SK-N-MC (cell line): Measurements from ENCODE around the gene IPO11.

Experiments
- DNase-seq: peaks from one replicate; pipeline ENCODE4 v3.0.0-alpha.2; 2011; ENCODE audit warnings: low read depth, low spot score
- H3K27ac ChIP-seq: fragments of 200-600 bp; sonication (generic); 2 replicates; pipeline ENCODE4 v1.5.1; 2016; ENCODE audit warnings: mixed run types
- H3K36me3 ChIP-seq: fragments of 200-600 bp; sonication (generic); 2 replicates; pipeline ENCODE4 v1.6.1; 2017; ENCODE audit warnings: antibody characterized with exemption, low read length, mixed read lengths; ENCODE audit not compliant: insufficient read depth
- H3K4me3 ChIP-seq: fragments of 200-600 bp; sonication (generic); 2 replicates; pipeline ENCODE4 v1.5.1; 2016
- H3K9ac ChIP-seq: fragments of 200-600 bp; sonication (generic); 2 replicates; pipeline ENCODE4 v1.8.0; 2017; ENCODE audit warnings: mixed run types, mixed read lengths; ENCODE audit not compliant: insufficient read length
- H3K9me3 ChIP-seq: fragments of 200-600 bp; sonication (generic); 2 replicates; pipeline ENCODE4 v1.6.1; 2017; ENCODE audit warnings: low read depth, mild to moderate bottlenecking, antibody characterized with exemption, low read length, moderate library complexity, mixed read lengths
- EZH2 ChIP-seq: fragments of 200-600 bp; sonication (generic); IDR thresholded peaks from one replicate; pipeline ENCODE4 v1.6.1; 2017; ENCODE audit warnings: antibody characterized with exemption
- FOXP2 ChIP-seq: optimal IDR thresholded peaks from 2 replicates; pipeline ENCODE3; 2011; ENCODE audit warnings: mild to moderate bottlenecking, moderate library complexity; ENCODE audit not compliant: insufficient read depth; ENCODE audit errors: extremely low read length, control extremely low read depth
- POLR2AphosphoS5 ChIP-seq: IDR thresholded peaks from 2 replicates; pipeline ENCODE4 v1.6.1; 2012; ENCODE audit warnings: mild to moderate bottlenecking, low read depth, low read length, borderline replicate concordance

Gene IPO11

DNA sequence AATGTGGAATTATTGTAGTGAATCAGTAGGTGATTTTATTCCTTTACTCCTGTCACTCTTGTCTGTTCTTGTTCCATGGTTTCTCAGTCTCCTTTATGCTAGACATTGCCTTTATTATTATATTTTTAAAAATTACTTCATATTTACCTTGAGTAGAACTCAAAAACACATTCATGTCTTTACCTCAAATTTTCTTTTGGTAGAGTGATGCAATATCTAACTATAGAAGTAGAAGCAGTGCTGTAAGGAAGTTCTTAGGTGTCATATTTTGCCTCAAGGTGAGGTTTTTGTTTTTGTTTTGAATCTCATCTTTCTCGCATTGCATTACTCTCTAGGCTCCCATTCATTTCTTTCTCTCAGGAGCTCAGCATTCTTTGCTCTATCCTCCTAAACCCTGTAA is 12.2 kb downstream of the IPO11 start:
- no peaks in the 10 kb centered on the region for H3K9me3 ChIP-seq
- no peak for TF ChIP-seq POLR2AphosphoS5
- TF ChIP-seq FOXP2: no peak
- TF ChIP-seq EZH2: no peak

DNA sequence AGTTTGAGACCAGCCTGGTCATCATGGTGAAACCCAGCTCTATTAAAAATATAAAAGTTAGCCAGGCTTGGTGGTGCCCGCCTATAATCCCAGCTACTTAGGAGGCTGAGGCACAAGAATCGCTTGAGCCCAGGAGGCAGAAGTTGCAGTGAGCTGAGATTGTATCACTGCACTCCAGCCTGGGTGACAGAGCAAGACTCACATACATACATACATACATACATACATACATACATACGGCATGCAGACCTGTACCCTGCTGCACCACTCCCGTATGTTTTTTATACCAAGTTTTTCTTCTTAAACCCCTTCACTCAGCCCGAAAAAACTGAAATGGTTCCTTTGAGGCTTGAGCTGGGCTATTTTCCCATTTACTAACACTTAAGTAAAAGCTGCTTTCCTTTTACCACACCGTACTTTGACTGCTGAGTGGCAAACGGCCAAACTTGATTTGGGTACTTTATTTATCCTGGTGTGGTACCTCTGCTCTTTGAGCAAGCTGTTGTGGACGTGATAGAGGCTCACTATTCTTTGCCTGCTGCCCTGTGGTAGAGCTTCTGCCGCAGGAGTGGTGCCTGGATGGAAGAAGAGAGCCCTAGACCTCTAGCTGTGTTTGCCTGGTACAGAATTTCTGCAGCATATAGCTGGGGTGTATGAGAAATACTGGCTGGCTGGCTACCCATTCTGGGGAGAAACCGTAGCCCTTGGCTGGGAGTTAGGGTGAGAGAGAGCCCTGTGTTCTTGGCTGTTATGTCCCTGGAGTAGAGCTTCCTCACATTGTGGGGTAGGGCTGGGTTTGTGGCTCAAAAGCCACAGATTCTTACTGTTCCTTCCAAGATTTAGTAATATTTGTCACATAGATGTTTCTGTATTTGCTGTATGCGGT is 19.4 kb downstream of the IPO11 start:
- TF ChIP-seq POLR2AphosphoS5 (no peak), FOXP2 (no peak), EZH2 (no peak)
- DNase-seq: no peak
- Histone ChIP-seq H3K9me3 (no peaks in the 10 kb centered on the region), H3K27ac (peak overlapping the region; percentile 55; the same call in 1 of the 2 replicates), H3K36me3 (no peaks in the 10 kb centered on the region), H3K9ac (no peak overlapping the region), H3K4me3 (no peak overlapping the region)

More for the DNA sequence above, 12.2 kb downstream of the IPO11 start:
- no peak for DNase-seq
- no peak overlapping the region for H3K4me3 ChIP-seq
- no peaks in the 10 kb centered on the region for H3K36me3 ChIP-seq
- H3K27ac ChIP-seq: no peak overlapping the region
- no peak overlapping the region for H3K9ac ChIP-seq

DNA sequence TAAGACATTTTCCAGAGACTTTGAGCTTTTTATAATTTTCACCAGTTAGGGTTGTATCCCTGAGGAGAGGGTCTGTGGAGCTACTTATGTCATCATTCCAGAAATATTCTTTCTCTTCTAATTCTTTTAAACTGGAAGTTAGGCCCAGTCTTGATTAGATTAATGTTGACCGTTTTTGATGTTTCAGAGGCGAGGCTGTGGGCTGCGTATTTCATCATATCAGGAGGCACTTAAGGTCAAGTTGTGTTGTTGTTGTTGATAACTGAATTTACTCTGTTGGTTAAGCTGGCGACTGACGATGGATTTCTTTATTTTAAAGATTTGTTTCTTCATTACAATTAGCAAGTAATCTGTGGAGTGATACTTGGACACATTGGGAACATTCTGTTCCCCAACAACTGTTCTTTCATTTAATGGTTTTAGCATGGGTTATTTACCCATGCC is 20.1 kb downstream of the IPO11 start:
- Histone ChIP-seq H3K36me3 (no peaks in the 10 kb centered on the region), H3K27ac (no peak overlapping the region), H3K9me3 (no peaks in the 10 kb centered on the region), H3K9ac (no peak overlapping the region), H3K4me3 (no peak overlapping the region)
- DNase-seq: no peak
- TF ChIP-seq POLR2AphosphoS5: no peak
- TF ChIP-seq EZH2: no peak
- TF ChIP-seq FOXP2: no peak

DNA sequence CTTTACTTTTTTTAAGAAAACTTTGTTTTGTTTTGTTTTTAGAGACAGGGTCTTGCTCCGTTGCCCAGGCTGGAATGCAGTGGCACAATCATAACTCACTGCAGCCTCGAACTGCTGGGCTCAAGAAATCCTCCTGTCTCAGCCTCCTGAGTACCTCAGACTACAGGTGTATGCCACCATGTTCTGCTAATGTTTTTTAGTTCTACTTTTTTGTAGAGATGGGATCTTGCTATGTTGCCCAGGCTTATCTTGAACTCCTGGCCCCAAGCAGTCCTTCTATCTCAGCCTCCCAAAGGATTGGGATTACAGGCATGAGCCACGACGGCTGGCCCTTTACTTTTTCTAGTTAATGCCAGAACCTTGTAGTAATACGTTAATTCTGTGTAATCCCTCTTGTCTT is 36.0 kb downstream of the IPO11 start:
- H3K9me3 ChIP-seq: no peaks in the 10 kb centered on the region
- no peak overlapping the region for H3K4me3 ChIP-seq
- H3K27ac ChIP-seq: no peak overlapping the region
- no peak overlapping the region for H3K9ac ChIP-seq
- peaks cover 37% of the 10 kb centered on the region for H3K36me3 ChIP-seq
- DNase-seq: no peak
- TF ChIP-seq POLR2AphosphoS5: no peak
- no peak for TF ChIP-seq EZH2
- TF ChIP-seq FOXP2: no peak

DNA sequence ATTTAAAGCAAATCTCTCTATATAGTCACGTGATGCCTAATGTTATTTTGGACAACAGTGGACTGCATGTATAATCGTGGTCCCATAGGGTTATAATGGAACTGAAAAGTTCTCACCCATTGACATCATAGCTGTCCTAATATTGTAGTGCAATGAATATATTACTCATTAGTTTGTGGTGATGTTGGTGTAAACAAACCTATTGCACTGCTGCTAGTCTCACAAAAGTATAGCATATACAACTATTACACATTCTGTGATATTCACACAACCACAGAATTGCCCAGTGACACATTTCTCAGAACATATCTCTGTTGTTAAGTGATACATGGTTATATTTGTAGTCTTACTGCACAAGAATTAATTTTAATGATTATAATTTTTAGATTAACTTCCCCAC is 37.7 kb downstream of the IPO11 start:
- no peak overlapping the region for H3K4me3 ChIP-seq
- no peak for TF ChIP-seq EZH2
- no peak for TF ChIP-seq POLR2AphosphoS5
- TF ChIP-seq FOXP2: no peak
- H3K36me3 ChIP-seq: peaks cover 35% of the 10 kb centered on the region
- H3K9ac ChIP-seq: no peak overlapping the region
- DNase-seq: no peak
- no peaks in the 10 kb centered on the region for H3K9me3 ChIP-seq
- no peak overlapping the region for H3K27ac ChIP-seq

DNA sequence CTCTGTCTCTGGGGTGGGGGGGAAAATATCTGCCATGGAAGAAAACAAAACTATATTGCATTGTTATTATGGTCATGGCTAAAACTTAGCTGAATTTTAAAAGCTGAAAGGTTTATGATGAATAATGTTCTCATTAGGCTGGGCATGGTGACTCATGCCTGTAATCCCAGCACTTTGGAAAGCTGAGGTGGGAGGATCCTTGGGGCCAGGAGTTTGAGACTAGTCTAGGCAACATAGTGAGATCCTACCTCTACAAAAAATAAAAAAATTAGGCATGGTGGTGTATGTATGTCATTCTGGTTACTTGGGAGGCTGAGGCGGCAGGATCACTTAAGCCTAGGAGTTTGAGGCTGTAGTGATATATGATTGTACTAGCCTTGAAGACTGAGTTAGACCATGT is 44.5 kb downstream of the IPO11 start:
- H3K36me3 ChIP-seq: peaks cover 12% of the 10 kb centered on the region
- H3K9me3 ChIP-seq: no peaks in the 10 kb centered on the region
- no peak overlapping the region for H3K9ac ChIP-seq
- no peak overlapping the region for H3K4me3 ChIP-seq
- TF ChIP-seq FOXP2: no peak
- TF ChIP-seq EZH2: no peak
- no peak for DNase-seq
- no peak overlapping the region for H3K27ac ChIP-seq

DNA sequence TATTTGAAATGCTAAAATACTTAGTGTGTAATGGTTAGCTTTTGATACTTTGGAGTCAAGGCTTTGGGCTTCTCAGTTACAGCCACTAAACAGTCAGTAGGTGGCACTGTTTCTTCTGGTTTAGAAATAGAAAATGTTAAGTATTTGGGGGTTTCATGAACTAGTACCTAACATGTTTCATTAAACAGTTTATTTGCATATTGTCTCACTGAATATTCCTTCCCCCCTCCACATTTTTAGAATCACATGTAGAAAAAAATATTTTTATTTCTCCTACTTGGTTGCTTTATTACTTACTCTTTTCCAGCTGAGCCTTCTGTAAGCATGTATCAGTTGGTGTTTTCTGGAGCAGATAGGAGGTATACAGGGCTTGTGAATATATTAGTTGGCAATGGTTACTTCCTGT is 48.0 kb downstream of the IPO11 start:
- no peaks in the 10 kb centered on the region; the same call in 1 of the 2 replicates for H3K36me3 ChIP-seq
- H3K9me3 ChIP-seq: no peaks in the 10 kb centered on the region
- TF ChIP-seq EZH2 (no peak), FOXP2 (no peak), POLR2AphosphoS5 (no peak)
- no peak overlapping the region for H3K9ac ChIP-seq
- H3K4me3 ChIP-seq: no peak overlapping the region
- DNase-seq: peak; percentile 32
- H3K27ac ChIP-seq: no peak overlapping the region

DNA sequence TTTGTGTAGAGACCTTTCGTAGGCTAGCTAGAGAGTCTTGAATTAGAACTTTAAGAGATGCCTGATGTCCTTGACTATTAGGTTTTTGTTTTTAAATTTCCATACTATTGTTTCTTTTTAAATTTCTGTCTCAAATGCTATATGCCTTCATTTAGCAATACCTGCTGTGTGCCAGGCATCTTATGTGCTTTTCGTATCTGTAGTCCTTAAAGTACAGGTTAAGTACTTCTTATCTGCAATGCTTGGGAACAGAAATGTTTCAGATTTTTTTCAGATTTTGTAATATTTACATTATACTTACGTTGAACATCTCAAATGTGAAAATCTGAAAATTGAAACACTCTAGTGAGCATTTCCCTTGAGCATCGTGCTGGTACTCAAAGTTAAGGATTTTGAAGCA is 49.0 kb downstream of the IPO11 start:
- no peak for DNase-seq
- no peak overlapping the region for H3K27ac ChIP-seq
- no peaks in the 10 kb centered on the region for H3K9me3 ChIP-seq
- TF ChIP-seq FOXP2: no peak
- TF ChIP-seq EZH2: no peak
- TF ChIP-seq POLR2AphosphoS5: no peak
- H3K9ac ChIP-seq: no peak overlapping the region
- H3K4me3 ChIP-seq: no peak overlapping the region
- H3K36me3 ChIP-seq: no peaks in the 10 kb centered on the region; the same call in 1 of the 2 replicates
